Astrocyte (in vitro differentiated cells and primary cell): ENCODE results near the gene TENM4. TPM values are rescaled to one million over a fixed set of nuclear protein-coding genes. Genes with fewer than 3 reads are reported as not detected.

Source experiments
- DNase-seq: peaks from one replicate; pipeline ENCODE4 v3.0.0-alpha.2; 2010; ENCODE audit warnings: low read depth
- FAIRE-seq: peaks from 2 replicates; lab custom pipeline; 2011; peaks lifted over from hg19 to GRCh38; lab: Jason Lieb, UNC
- H2AFZ ChIP-seq: 2 replicates; pipeline ENCODE4 v1.6.0; 2012; ENCODE audit warnings: low read depth, low read length, inconsistent platforms
- H3K27ac ChIP-seq: 2 replicates; pipeline ENCODE4 v1.5.1; 2011; ENCODE audit warnings: low read depth, low read length, inconsistent platforms
- H3K27me3 ChIP-seq: 2 replicates; pipeline ENCODE4 v1.6.0; 2011; ENCODE audit warnings: low read length, inconsistent platforms; ENCODE audit not compliant: insufficient read depth
- H3K36me3 ChIP-seq: 2 replicates; pipeline ENCODE4 v1.5.1; 2011; ENCODE audit warnings: low read length, inconsistent platforms; ENCODE audit not compliant: insufficient read depth
- H3K4me1 ChIP-seq: 2 replicates; pipeline ENCODE4 v1.5.1; 2011; ENCODE audit warnings: low read length, inconsistent platforms; ENCODE audit not compliant: insufficient read depth
- H3K4me2 ChIP-seq: 2 replicates; pipeline ENCODE4 v1.6.0; 2012; ENCODE audit warnings: low read length, inconsistent platforms
- H3K4me3 ChIP-seq: 2 replicates; pipeline ENCODE4 v1.5.1; 2011; ENCODE audit warnings: low read depth, mild to moderate bottlenecking, low read length, inconsistent platforms; ENCODE audit not compliant: insufficient read depth
- H3K79me2 ChIP-seq: 2 replicates; pipeline ENCODE4 v1.6.0; 2012; ENCODE audit warnings: mild to moderate bottlenecking, low read length, inconsistent platforms; ENCODE audit not compliant: insufficient read depth
- H3K9ac ChIP-seq: 2 replicates; pipeline ENCODE4 v1.6.0; 2012; ENCODE audit warnings: mild to moderate bottlenecking, low read length, inconsistent platforms
- H3K9me3 ChIP-seq: 2 replicates; pipeline ENCODE4 v1.5.1; 2012; ENCODE audit warnings: low read depth, mild to moderate bottlenecking, low read length, inconsistent platforms; ENCODE audit not compliant: insufficient read depth
- H4K20me1 ChIP-seq: 2 replicates; pipeline ENCODE4 v1.6.0; 2012; ENCODE audit warnings: low read length, inconsistent platforms; ENCODE audit not compliant: insufficient read depth
- H3K27ac Mint-ChIP-seq: one replicate; pipeline ENCODE4 v1.8.0; 2021; ENCODE audit warnings: mild to moderate bottlenecking, mixed read lengths; ENCODE audit not compliant: unreplicated experiment
- H3K27me3 Mint-ChIP-seq: one replicate; pipeline ENCODE4 v1.8.0; 2021; ENCODE audit warnings: low read depth, mixed read lengths; ENCODE audit not compliant: unreplicated experiment
- H3K36me3 Mint-ChIP-seq: one replicate; pipeline ENCODE4 v1.8.0; 2021; ENCODE audit warnings: low read depth, mixed read lengths; ENCODE audit not compliant: unreplicated experiment
- H3K4me1 Mint-ChIP-seq: one replicate; pipeline ENCODE4 v1.8.0; 2021; ENCODE audit warnings: low read depth, mixed read lengths; ENCODE audit not compliant: unreplicated experiment
- H3K4me3 Mint-ChIP-seq: one replicate; pipeline ENCODE4 v1.8.0; 2021; ENCODE audit warnings: mild to moderate bottlenecking, moderate library complexity, mixed read lengths; ENCODE audit not compliant: unreplicated experiment
- H3K9me3 Mint-ChIP-seq: one replicate; pipeline ENCODE4 v1.8.0; 2021; ENCODE audit warnings: mild to moderate bottlenecking, mixed read lengths; ENCODE audit not compliant: unreplicated experiment
- CTCF ChIP-seq: IDR thresholded peaks from 2 replicates; pipeline ENCODE4 v1.5.1; 2011; ENCODE audit warnings: low read depth, mild to moderate bottlenecking, inconsistent platforms, low read length, moderate library complexity; ENCODE audit not compliant: insufficient read depth
- EZH2 ChIP-seq: IDR thresholded peaks from 2 replicates; pipeline ENCODE4 v1.6.1; 2012; ENCODE audit warnings: mild to moderate bottlenecking, low read length, inconsistent platforms; ENCODE audit not compliant: insufficient read depth
- total RNA-seq: library from RNA; stranded (reverse); gene quantifications from 2 replicates; pipeline ENCODE4 v1.2.1, GENCODE V29; 2021

The TENM4 gene
- total RNA-seq, 1 donor from 2014 or later: 7.5 TPM

GRCh38 chr11:78683774-78684173 lies 757.1 kb downstream of the TENM4 start:
- no peak overlapping the region for H3K4me3 ChIP-seq
- TF ChIP-seq EZH2 (no peak), CTCF (no peak)
- peaks cover 1% of the 10 kb centered on the region for H3K9me3 Mint-ChIP-seq

GRCh38 chr11:78676026-78676557 lies 764.7 kb downstream of the TENM4 start:
- H3K36me3 Mint-ChIP-seq: no peaks in the 10 kb centered on the region
- peaks cover 4% of the 10 kb centered on the region for H3K27me3 Mint-ChIP-seq
- Histone ChIP-seq H3K4me3 (no peak overlapping the region), H3K9ac (no peak overlapping the region), H3K79me2 (no peaks in the 10 kb centered on the region), H3K4me1 (no peaks in the 10 kb centered on the region), H3K36me3 (no peaks in the 10 kb centered on the region), H3K4me2 (no peak overlapping the region), H3K9me3 (no peaks in the 10 kb centered on the region), H4K20me1 (no peaks in the 10 kb centered on the region), H2AFZ (no peak overlapping the region), H3K27ac (no peak overlapping the region), H3K27me3 (no peaks in the 10 kb centered on the region)
- no peak overlapping the region for H3K27ac Mint-ChIP-seq
- H3K4me3 Mint-ChIP-seq: no peak overlapping the region
- peaks cover 2% of the 10 kb centered on the region for H3K9me3 Mint-ChIP-seq
- no peaks in the 10 kb centered on the region for H3K4me1 Mint-ChIP-seq
- no peak for TF ChIP-seq EZH2
- no peak for TF ChIP-seq CTCF
- DNase-seq (no peak), FAIRE-seq (no peak)

More at GRCh38 chr11:78683774-78684173, 757.1 kb downstream of the TENM4 start:
- Mint-ChIP-seq H3K4me3 (no peak overlapping the region), H3K4me1 (peaks cover 1% of the 10 kb centered on the region), H3K36me3 (no peaks in the 10 kb centered on the region), H3K27ac (no peak overlapping the region), H3K27me3 (peaks cover 10% of the 10 kb centered on the region)
- no peak overlapping the region for H3K27ac ChIP-seq
- no peaks in the 10 kb centered on the region for H3K4me1 ChIP-seq
- H3K27me3 ChIP-seq: no peaks in the 10 kb centered on the region
- no peak for DNase-seq
- no peak overlapping the region for H2AFZ ChIP-seq
- H3K79me2 ChIP-seq: no peaks in the 10 kb centered on the region
- FAIRE-seq: no peak
- no peak overlapping the region for H3K9ac ChIP-seq
- no peaks in the 10 kb centered on the region for H3K9me3 ChIP-seq
- H3K36me3 ChIP-seq: no peaks in the 10 kb centered on the region
- H4K20me1 ChIP-seq: no peaks in the 10 kb centered on the region
- no peak overlapping the region for H3K4me2 ChIP-seq

- peaks cover 5% of the 10 kb centered on the region for H3K36me3 Mint-ChIP-seq
- Histone ChIP-seq H3K9ac (no peak overlapping the region), H2AFZ (no peak overlapping the region), H3K79me2 (no peaks in the 10 kb centered on the region), H4K20me1 (no peaks in the 10 kb centered on the region), H3K4me2 (no peak overlapping the region), H3K9me3 (no peaks in the 10 kb centered on the region), H3K27me3 (no peaks in the 10 kb centered on the region), H3K4me1 (no peaks in the 10 kb centered on the region), H3K36me3 (peaks cover 5% of the 10 kb centered on the region), H3K27ac (no peak overlapping the region), H3K4me3 (no peak overlapping the region)
- no peak overlapping the region for H3K4me3 Mint-ChIP-seq
- no peak overlapping the region for H3K27ac Mint-ChIP-seq
- TF ChIP-seq EZH2 (no peak), CTCF (no peak)
- H3K4me1 Mint-ChIP-seq: no peaks in the 10 kb centered on the region
- DNase-seq (no peak), FAIRE-seq (no peak)
- peaks cover 2% of the 10 kb centered on the region for H3K9me3 Mint-ChIP-seq
- peaks cover 4% of the 10 kb centered on the region for H3K27me3 Mint-ChIP-seq
Measured at GRCh38 chr11:78672850-78673620, 767.8 kb downstream of the TENM4 start.
